D721Med (cell line): Measurements from ENCODE around the gene ANO1.

Experiments
- DNase-seq: peaks from one replicate; pipeline ENCODE4 v3.0.0; 2011; ENCODE audit warnings: low spot score; ENCODE audit not compliant: insufficient read length
- FAIRE-seq: peaks from 2 replicates; lab custom pipeline; 2011; peaks lifted over from hg19 to GRCh38; lab: Jason Lieb, UNC
- CTCF ChIP-seq: IDR thresholded peaks from 2 replicates; pipeline ENCODE4 v1.5.1; 2012; ENCODE audit warnings: mild to moderate bottlenecking, control low read depth; ENCODE audit not compliant: insufficient read depth; ENCODE audit errors: missing control alignments

Gene ANO1

GRCh38 chr11:70095541-70096252 lies 17.6 kb downstream of the ANO1 start:
- DNase-seq (no peak), FAIRE-seq (no peak)
- TF ChIP-seq CTCF = no peak

GRCh38 chr11:70097783-70098563 lies 19.9 kb downstream of the ANO1 start:
- TF ChIP-seq CTCF = no peak
- no peak for FAIRE-seq
- no peak for DNase-seq

DNA sequence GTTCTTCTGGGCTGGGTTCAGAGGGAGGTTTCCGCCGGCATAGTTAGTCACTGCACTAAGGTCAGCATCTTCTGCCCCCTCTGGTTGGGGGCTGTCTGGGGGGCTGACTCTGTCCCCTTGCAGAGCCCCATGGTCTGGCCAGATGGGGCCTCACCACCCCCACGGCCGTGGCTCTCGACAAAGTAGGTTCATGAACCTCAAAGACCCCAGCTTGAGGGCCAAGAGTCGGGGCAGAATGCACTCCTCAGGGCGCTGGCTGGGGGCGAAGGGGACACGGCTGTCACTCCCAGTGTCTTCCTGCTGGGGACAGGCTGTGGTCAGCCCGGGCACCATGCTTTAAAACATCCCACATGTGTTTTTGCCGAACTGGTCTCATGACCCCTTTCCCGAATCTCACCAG lies 20.8 kb downstream of the ANO1 start:
- TF ChIP-seq CTCF = no peak
- no peak for DNase-seq
- no peak for FAIRE-seq

DNA sequence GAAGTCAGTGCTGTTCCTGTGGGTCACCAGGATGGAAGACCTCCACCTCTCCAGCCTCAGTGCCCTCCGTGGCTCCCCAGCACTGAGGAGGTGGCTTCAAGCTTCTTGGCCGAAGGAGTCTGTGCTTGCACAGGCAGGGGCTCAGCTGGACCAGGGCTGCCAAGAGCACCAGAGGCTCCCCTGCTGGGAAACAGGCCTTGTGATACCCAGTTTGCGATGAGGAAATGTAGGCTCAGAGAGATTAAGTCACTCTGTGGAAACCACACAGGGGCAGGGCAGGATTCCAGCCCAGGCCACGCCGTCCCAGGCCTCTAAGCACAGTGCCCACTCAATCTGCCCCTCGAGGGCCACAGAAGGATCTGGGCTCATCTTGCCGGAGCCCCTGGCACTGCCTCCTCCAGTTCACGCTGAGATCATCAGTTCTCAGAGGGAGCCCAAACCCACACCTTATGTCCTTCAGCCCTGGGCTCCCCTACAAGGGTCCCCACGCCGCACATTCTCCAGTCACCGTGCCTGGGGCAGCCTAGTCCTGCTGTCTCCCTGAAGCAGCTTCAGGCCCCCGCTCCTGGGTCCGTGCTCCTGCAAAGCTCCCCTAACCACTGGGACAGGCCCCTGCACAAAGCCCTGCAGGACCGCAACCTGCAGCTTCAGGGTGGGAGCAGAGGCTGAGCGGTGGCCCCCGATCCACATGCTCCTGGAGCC lies 21.6 kb downstream of the ANO1 start:
- FAIRE-seq = no peak
- no peak for DNase-seq
- no peak for TF ChIP-seq CTCF

DNA sequence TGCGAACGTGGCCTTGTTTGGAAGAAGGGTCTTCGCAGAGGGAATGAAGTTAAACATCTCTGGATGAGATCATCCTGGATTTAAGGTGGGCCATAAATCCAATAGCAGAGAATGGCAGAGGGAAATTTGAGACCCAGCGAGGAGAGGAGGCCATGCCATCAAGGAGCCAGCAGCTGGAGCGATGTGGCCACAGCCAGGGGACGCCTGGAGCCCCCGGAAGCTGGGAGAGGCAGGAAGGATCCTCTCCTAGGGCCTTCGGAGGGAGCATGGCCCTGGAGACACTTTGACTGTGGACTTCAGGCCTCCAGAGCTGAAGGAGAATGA lies 22.1 kb downstream of the ANO1 start:
- no peak for TF ChIP-seq CTCF
- DNase-seq = no peak
- no peak for FAIRE-seq

GRCh38 chr11:70100791-70101190 lies 22.7 kb downstream of the ANO1 start:
- DNase-seq = no peak
- no peak for TF ChIP-seq CTCF
- no peak for FAIRE-seq
